ENCODE results near the gene PAX5.

PAX5 gene

DNA sequence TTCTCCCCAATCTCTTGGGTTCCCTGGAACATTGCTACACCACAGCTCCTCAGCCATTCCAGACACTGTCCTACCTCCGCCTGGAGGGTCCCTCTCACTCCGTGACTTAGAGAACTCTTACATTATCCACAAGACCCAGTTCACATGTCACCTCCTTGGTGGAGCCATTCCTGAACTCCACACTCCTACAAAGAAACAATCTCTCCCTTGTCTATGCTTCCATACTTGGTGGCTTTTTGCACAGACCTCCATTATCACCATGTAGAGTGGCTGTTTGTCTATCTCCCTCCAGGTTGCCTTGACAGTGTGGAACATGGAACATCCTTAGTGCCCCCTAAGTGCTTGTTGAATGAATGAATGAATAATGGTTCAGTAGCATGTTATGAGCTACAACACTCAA lies 105.9 kb downstream of the PAX5 start:
- TF ChIP-seq, protein P1, sequence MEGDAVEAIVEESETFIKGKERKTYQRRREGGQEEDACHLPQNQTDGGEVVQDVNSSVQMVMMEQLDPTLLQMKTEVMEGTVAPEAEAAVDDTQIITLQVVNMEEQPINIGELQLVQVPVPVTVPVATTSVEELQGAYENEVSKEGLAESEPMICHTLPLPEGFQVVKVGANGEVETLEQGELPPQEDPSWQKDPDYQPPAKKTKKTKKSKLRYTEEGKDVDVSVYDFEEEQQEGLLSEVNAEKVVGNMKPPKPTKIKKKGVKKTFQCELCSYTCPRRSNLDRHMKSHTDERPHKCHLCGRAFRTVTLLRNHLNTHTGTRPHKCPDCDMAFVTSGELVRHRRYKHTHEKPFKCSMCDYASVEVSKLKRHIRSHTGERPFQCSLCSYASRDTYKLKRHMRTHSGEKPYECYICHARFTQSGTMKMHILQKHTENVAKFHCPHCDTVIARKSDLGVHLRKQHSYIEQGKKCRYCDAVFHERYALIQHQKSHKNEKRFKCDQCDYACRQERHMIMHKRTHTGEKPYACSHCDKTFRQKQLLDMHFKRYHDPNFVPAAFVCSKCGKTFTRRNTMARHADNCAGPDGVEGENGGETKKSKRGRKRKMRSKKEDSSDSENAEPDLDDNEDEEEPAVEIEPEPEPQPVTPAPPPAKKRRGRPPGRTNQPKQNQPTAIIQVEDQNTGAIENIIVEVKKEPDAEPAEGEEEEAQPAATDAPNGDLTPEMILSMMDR (IDR thresholded peaks at IDR 0.05; ENCODE audit: control insufficient read depth, extremely low read depth, insufficient read depth): no peak
- no peak overlapping the region for H3K4me3 ChIP-seq (ENCODE audit: low read depth, low read length)
- DNase-seq (ENCODE audit: low read depth): no peak

DNA sequence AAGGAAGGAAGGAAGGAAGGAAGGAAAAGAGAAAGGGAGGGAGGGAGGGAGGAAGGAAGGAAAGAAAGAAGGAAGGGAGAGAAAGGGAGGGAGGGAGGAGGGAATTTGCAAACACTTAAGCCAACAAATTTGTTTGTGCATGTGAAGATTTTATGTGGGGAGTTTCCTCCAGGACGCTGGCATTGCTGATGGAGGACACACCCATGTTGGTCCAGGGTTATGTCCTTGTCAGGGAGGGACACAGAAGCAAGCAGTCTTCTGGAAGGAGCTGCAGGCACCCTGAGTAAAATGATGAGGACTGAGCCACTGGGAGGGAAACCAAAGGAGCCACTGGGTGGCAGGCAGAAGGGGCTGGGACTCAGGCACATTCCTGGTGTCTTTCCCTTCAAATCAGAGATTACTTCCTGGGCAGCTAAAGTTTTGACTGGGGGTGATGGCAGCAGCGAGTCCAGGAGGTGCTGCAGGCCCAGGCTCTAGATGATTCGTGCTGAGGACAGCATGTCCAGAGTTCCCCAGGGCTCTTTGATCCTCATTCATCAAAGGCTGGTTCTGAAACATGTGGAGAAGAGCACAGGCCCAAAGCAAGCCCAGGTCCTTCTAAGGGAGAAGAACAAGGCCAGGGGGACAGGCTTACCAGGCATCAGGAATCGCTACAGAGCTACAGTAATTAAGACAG lies 109.2 kb downstream of the PAX5 start:
- no peak for DNase-seq (ENCODE audit: low read depth)
- TF ChIP-seq, protein P1 (IDR thresholded peaks at IDR 0.05; ENCODE audit: control insufficient read depth, extremely low read depth, insufficient read depth): no peak

DNA sequence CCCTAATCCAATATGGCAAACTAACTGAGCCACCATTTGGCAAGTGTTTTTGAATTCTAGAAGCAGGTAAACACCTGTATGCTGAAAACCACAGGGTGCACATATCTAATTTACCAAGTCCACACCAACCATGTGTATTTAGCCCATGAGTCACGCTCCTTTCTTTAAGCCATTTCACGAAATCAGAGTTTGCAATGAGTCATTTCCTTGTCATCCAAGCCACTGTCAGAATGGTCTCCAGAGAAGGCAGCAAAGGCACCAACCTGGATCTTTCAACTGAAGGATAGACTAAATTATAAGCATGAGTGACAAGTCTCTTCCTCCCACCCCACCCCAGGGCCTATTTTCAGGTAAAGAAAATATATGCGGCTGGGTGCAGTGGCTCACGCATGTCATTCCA lies 110.0 kb downstream of the PAX5 start:
- no peak for DNase-seq (ENCODE audit: low read depth)
- no peak overlapping the region for H3K4me3 ChIP-seq (ENCODE audit: low read depth, low read length)
- TF ChIP-seq, protein P1 (IDR thresholded peaks at IDR 0.05; ENCODE audit: control insufficient read depth, extremely low read depth, insufficient read depth): no peak

More for the DNA sequence above, 109.2 kb downstream of the PAX5 start:
- H3K4me3 ChIP-seq (ENCODE audit: low read depth, low read length): no peak overlapping the region

DNA sequence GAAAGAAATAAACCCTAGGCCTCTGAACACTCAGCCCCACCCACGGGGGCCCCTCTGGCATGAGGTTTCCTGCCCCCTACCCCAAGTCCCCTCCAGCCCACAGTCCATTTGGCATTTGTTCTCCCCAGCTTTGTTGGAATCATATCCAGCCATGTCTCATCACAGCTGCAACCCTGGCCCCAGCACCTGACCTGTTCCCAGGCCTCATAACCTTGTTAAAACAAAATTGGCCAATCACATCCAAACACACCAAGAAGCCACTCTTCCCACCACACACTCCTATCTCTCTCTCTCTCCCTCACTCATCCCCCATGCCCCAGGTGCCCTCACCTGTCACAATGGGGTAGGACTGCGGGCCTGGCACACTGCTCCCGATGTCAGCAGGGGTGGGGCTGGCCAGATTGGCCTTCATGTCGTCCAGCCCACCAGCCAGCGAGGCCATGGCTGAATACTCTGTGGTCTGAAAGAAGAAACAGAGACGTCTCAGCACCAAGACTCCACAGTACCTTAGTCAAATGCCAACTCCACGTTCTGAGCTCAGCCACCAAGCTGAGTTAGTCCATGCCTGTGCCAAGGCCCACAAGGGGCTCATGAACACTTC lies 110.9 kb downstream of the PAX5 start:
- DNase-seq (ENCODE audit: low read depth): no peak
- TF ChIP-seq, protein P1 (IDR thresholded peaks at IDR 0.05; ENCODE audit: control insufficient read depth, extremely low read depth, insufficient read depth): no peak
- no peak overlapping the region for H3K4me3 ChIP-seq (ENCODE audit: low read depth, low read length)

DNA sequence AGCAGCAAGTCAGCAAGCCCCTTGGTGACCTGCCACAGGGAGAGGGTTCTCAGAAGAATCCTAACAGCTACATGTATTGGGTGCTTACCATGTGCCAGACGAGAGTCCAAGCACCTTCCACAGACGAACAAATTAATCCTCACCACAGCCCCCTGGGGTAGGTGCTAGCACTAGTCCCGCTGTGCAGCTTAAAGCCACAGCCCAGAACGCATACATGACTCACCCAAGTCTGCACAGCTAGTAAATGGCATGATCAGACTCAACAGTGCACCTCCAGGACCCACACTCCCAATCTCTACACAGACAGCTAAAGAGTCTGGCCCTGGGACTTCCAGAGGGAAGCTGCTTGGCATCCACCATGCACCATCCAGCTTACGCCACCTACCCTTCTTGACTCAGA lies 111.5 kb downstream of the PAX5 start:
- TF ChIP-seq, protein P1 (IDR thresholded peaks at IDR 0.05; ENCODE audit: control insufficient read depth, extremely low read depth, insufficient read depth): no peak
- no peak overlapping the region for H3K4me3 ChIP-seq (ENCODE audit: low read depth, low read length)
- no peak for DNase-seq (ENCODE audit: low read depth)

DNA sequence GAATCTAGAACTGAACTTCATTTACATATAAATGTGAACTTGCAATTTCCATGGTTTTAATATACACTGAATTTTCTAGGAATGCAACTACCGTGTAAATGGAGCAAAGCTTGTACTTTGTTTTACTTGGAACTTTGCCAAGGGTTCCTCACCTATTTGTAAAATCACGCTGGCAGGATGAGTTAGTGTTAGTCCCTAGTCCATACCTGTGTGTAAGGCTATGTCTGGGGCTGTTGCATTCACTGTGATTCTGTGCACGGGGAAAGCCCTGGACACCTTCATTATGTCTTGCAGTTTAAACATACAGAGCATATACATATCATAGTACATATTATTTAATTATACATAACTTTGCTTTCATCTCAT lies 119.9 kb downstream of the PAX5 start:
- TF ChIP-seq, protein P1 (IDR thresholded peaks at IDR 0.05; ENCODE audit: control insufficient read depth, extremely low read depth, insufficient read depth): no peak
- DNase-seq (ENCODE audit: low read depth): peak; percentile 27
- H3K4me3 ChIP-seq (ENCODE audit: low read depth, low read length): no peak overlapping the region
